ENCODE results near the gene HTT. TPM values are rescaled to one million over a fixed set of nuclear protein-coding genes. Genes with fewer than 3 reads are reported as not detected.

The HTT gene
- total RNA-seq, 1 experiment from 2014 or later: 37.4 TPM

DNA sequence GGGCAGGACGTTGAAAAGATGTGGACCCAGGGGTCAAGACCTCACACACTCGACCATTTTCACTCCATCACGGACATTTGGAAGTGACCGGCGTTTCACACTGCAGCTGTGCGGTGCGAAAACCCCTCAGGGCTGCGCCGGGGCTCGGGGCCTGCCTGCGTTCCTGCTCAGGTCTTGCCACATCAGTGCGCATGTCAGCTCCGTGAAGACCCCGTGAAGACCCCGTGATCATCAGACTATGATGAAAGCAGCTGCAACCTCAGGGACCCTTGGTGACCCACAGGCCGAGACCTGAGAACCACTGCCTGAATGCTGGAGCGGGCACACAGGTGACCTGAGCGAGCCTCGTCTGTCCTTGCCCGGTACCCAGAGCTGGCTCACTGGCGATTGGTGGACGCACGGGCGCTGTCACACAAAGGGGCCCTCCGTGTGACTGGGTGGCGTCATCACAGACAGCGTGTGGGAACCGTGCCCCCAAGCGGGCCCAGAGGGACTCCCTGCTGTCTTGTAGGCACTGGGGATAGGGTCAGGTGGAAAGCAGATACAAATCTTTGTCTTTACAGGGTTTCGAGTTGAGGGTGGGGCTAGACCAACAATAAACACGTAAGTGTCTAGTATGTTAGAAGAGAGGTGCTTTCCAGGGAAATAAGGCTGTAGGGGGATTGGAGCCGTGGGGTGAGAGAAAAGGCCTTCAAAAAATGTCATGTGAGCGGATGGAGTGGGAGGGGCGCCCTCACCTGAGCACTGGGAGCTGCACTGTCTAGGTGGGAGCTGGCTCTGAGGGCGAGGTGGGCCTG, 187.1 kb downstream of the HTT start:
- Histone ChIP-seq H3K4me1 (ENCODE audit: control insufficient read depth in 1 of 2, insufficient read depth in 2 of 2, low read length in 2 of 2) (no peaks in the 10 kb centered on the region), H3K27ac (ENCODE audit: low read depth, low read length) (no peak overlapping the region), H3K9me3 (ENCODE audit: control insufficient read depth in 1 of 2, insufficient read depth in 1 of 2, low read depth in 1 of 2, low read length in 2 of 2) (no peaks in the 10 kb centered on the region), H2AFZ (ENCODE audit: low read depth, low read length, poor library complexity, severe bottlenecking) (no peak overlapping the region), H3K79me2 (ENCODE audit: insufficient read depth, low read length) (no peaks in the 10 kb centered on the region), H3K4me3 (replicated peaks in 1 of 2; ENCODE audit: low read depth in 1 of 2, low read length in 2 of 2) (no peak overlapping the region), H3K36me3 (ENCODE audit: control insufficient read depth in 1 of 2, insufficient read depth in 2 of 2, low read length in 2 of 2) (no peaks in the 10 kb centered on the region), H3K27me3 (ENCODE audit: insufficient read depth, low read length) (0 out of 2 replicates have a peak, but pooled peaks cover 2% of the 10 kb centered on the region), H4K20me1 (ENCODE audit: insufficient read depth) (no peaks in the 10 kb centered on the region), H3K9me2 (ENCODE audit: insufficient read depth) (no peaks in the 10 kb centered on the region), H3K4me2 (ENCODE audit: low read length) (no peak overlapping the region), H3K9ac (ENCODE audit: low read length) (no peak overlapping the region)
- TF ChIP-seq FOSL1 (IDR thresholded peaks at IDR 0.05; ENCODE audit: low read depth) (no peak), ZFX (IDR thresholded peaks at IDR 0.05) (no peak), ZNF274 (IDR thresholded peaks at IDR 0.05; ENCODE audit: low read depth, low read length) (no peak), CEBPB (IDR thresholded peaks at IDR 0.05; ENCODE audit: low read depth) (no peak)
- TF ChIP-seq, protein P1, sequence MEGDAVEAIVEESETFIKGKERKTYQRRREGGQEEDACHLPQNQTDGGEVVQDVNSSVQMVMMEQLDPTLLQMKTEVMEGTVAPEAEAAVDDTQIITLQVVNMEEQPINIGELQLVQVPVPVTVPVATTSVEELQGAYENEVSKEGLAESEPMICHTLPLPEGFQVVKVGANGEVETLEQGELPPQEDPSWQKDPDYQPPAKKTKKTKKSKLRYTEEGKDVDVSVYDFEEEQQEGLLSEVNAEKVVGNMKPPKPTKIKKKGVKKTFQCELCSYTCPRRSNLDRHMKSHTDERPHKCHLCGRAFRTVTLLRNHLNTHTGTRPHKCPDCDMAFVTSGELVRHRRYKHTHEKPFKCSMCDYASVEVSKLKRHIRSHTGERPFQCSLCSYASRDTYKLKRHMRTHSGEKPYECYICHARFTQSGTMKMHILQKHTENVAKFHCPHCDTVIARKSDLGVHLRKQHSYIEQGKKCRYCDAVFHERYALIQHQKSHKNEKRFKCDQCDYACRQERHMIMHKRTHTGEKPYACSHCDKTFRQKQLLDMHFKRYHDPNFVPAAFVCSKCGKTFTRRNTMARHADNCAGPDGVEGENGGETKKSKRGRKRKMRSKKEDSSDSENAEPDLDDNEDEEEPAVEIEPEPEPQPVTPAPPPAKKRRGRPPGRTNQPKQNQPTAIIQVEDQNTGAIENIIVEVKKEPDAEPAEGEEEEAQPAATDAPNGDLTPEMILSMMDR (IDR thresholded peaks at IDR 0.05 in 2 of 3, conservative IDR thresholded peaks at IDR 0.05 in 1 of 3; ENCODE audit: borderline replicate concordance in 1 of 3, insufficient read depth in 1 of 3, low read depth in 2 of 3, low read length in 2 of 3): no peak
- DNase-seq (ENCODE audit: low read depth, low spot score): no peak
- ChIA-PET RAD21 (ENCODE audit: low non-redundant PET in 1 of 2, low total read pairs in 2 of 2, uncharacterized antibody in 2 of 2, unreplicated experiment in 2 of 2) (no interaction called here), CTCF (no interaction called here), POLR2A (no interaction called here)
- BruUV-seq (replicated peaks): no TSS peak
- intact Hi-C loops (cut with micrococcal nuclease): no loop called here
- ATAC-seq: no peak
